HEK293T (cell line): ENCODE results near the gene CD151.

Experiments
- ARNT ChIP-seq: fragments of 450-650 bp; IDR thresholded peaks from 2 replicates; pipeline ENCODE4 v1.6.1; 2017; ENCODE audit warnings: mild to moderate bottlenecking
- BHLHE40 ChIP-seq: fragments of 450-650 bp; IDR thresholded peaks from 2 replicates; pipeline ENCODE4 v1.6.1; 2016; ENCODE audit warnings: mild to moderate bottlenecking, moderate library complexity, borderline replicate concordance
- CTBP1 ChIP-seq: fragments of 450-650 bp; IDR thresholded peaks from 2 replicates; pipeline ENCODE4 v1.6.1; 2016; ENCODE audit warnings: borderline replicate concordance
- ELF4 ChIP-seq: fragments of 450-650 bp; IDR thresholded peaks from 2 replicates; pipeline ENCODE4 v1.6.1; 2017; ENCODE audit warnings: antibody characterized with exemption
- FOXK2 ChIP-seq: fragments of 450-650 bp; IDR thresholded peaks from 2 replicates; pipeline ENCODE4 v1.6.1; 2016; ENCODE audit warnings: mild to moderate bottlenecking
- HDGF ChIP-seq: fragments of 450-650 bp; IDR thresholded peaks from 2 replicates; pipeline ENCODE4 v1.6.1; 2017; ENCODE audit warnings: antibody characterized with exemption, borderline replicate concordance
- L3MBTL2 ChIP-seq: fragments of 450-650 bp; conservative IDR thresholded peaks from 2 replicates; pipeline ENCODE4 v1.6.1; 2016; ENCODE audit warnings: mild to moderate bottlenecking
- LEF1 ChIP-seq: fragments of 450-650 bp; IDR thresholded peaks from 2 replicates; pipeline ENCODE4 v1.6.1; 2017; ENCODE audit warnings: mild to moderate bottlenecking, borderline replicate concordance
- NFRKB ChIP-seq: fragments of 450-650 bp; IDR thresholded peaks from 2 replicates; pipeline ENCODE4 v1.6.1; 2016; ENCODE audit warnings: mild to moderate bottlenecking, moderate library complexity
- SP1 ChIP-seq: fragments of 450-650 bp; IDR thresholded peaks from 2 replicates; pipeline ENCODE4 v1.6.1; 2017
- TARDBP ChIP-seq: fragments of 450-650 bp; IDR thresholded peaks from 2 replicates; pipeline ENCODE4 v1.6.1; 2016
- TF ChIP-seq, protein P1 (sequence below): fragments of 450-650 bp; IDR thresholded peaks from 2 replicates; pipeline ENCODE4 v1.6.1; 2016

DNA sequence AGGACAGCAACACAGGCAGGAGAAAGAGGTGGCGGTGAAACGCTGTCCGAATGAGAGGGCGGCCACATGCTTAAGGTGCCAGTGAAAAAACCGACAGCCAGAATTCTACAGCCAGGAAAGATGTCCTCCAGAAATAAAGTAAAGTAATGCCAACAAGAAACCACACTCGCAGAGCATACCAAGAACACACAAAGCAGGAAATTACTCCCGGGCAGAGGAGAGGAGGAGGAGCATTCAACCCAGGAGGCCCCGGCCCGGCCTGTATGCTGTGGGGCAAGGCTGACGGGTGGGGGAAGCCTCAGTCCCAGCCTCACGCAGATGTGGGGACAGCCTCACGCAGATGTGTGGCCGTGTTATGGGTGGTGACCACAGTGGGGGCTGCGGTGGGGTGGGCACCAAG is 49.8 kb downstream of the CD151 start:
- TF ChIP-seq, protein P1, sequence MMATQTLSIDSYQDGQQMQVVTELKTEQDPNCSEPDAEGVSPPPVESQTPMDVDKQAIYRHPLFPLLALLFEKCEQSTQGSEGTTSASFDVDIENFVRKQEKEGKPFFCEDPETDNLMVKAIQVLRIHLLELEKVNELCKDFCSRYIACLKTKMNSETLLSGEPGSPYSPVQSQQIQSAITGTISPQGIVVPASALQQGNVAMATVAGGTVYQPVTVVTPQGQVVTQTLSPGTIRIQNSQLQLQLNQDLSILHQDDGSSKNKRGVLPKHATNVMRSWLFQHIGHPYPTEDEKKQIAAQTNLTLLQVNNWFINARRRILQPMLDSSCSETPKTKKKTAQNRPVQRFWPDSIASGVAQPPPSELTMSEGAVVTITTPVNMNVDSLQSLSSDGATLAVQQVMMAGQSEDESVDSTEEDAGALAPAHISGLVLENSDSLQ: no peak
- TF ChIP-seq SP1 (no peak), CTBP1 (no peak), FOXK2 (no peak), HDGF (no peak), L3MBTL2 (no peak), NFRKB (no peak), ELF4 (no peak), ARNT (no peak), BHLHE40 (no peak), LEF1 (no peak), TARDBP (no peak)
